HepG2 (cell line): Measurements from ENCODE around the gene AUP1. TPM values are rescaled to one million over a fixed set of nuclear protein-coding genes. Genes with fewer than 3 reads are reported as not detected.

ENCODE experiments used
- GATAD1 ChIP-seq: IDR thresholded peaks from 2 replicates; pipeline ENCODE4 v1.6.1; 2016; ENCODE audit warnings: missing genetic modification reagents, missing compliant biosample characterization
- HINFP ChIP-seq: sonication (generic); formaldehyde crosslinking; IDR thresholded peaks from 2 replicates; pipeline ENCODE4 v1.4.0; 2020; ENCODE audit warnings: low read depth, mild to moderate bottlenecking, missing genetic modification reagents
- KIAA2018 ChIP-seq: sonication (generic); formaldehyde crosslinking; IDR thresholded peaks from 2 replicates; pipeline ENCODE4 v1.5.0; 2020; ENCODE audit warnings: mild to moderate bottlenecking, missing genetic modification reagents, borderline replicate concordance
- RAD51 ChIP-seq: fragments of 450-650 bp; IDR thresholded peaks from 2 replicates; pipeline ENCODE4 v1.6.1; 2016; ENCODE audit warnings: borderline replicate concordance
- SMARCC2 ChIP-seq: fragments of 450-650 bp; IDR thresholded peaks from 2 replicates; pipeline ENCODE4 v1.6.1; 2017; ENCODE audit warnings: antibody characterized with exemption, mild to moderate bottlenecking
- U2AF2 ChIP-seq: fragments of 200-400 bp; formaldehyde crosslinking; IDR thresholded peaks from 2 replicates; pipeline ENCODE4 v1.6.1; 2017; ENCODE audit warnings: low read depth, mild to moderate bottlenecking, low read length
- ZBTB46 ChIP-seq: sonication (generic); formaldehyde crosslinking; IDR thresholded peaks from 2 replicates; pipeline ENCODE4 v1.4.0; 2020; ENCODE audit warnings: mild to moderate bottlenecking, missing genetic modification reagents, borderline replicate concordance
- ZFP36L2 ChIP-seq: sonication (generic); formaldehyde crosslinking; IDR thresholded peaks from 2 replicates; pipeline ENCODE4 v1.4.0; 2020; ENCODE audit warnings: missing genetic modification reagents
- ZNF337 ChIP-seq: sonication (generic); formaldehyde crosslinking; IDR thresholded peaks from 2 replicates; pipeline ENCODE4 v1.5.1; 2020; ENCODE audit warnings: missing genetic modification reagents, low read depth, mild to moderate bottlenecking, borderline replicate concordance
- polyA plus RNA-seq, 8 experiments: library from polyadenylated mRNA; depleted of rRNA in 3 of 8; stranded (reverse) in 7 of 8; unstranded in 1 of 8; fragments of >200 nt; fragmentation: Illumina TruSeq in 4 of 8; extraction: Trizol in 4 of 8; gene quantifications; 2 replicates each; pipeline versions ENCODE4 v1.2.1 to v1.2.3, GENCODE V29; 2011 to 2016; ENCODE audit warnings: low read depth in 4 of 8, missing spikeins in 1 of 8, mixed read lengths in 1 of 8; ENCODE audit not compliant: insufficient read depth in 1 of 8
- total RNA-seq, 5 experiments: library from RNA; depleted of rRNA; stranded (reverse); fragments of >200 nt; fragmentation: Illumina TruSeq; extraction: Trizol; gene quantifications; 2 replicates each; pipeline ENCODE4 v1.2.3, GENCODE V29; 2016; ENCODE audit warnings: low read depth in 1 of 5
- TF ChIP-seq, protein P1 (sequence below): sonication (generic); formaldehyde crosslinking; IDR thresholded peaks from 2 replicates; pipeline ENCODE4 v1.4.0; 2020; ENCODE audit warnings: missing genetic modification reagents
- TF ChIP-seq, protein P2 (sequence below): sonication (generic); formaldehyde crosslinking; IDR thresholded peaks from 2 replicates; pipeline ENCODE4 v1.5.0; 2020; ENCODE audit warnings: missing genetic modification reagents
- TF ChIP-seq, protein P3 (sequence below): sonication (generic); formaldehyde crosslinking; IDR thresholded peaks from 2 replicates; pipeline ENCODE4 v1.5.1; 2020; ENCODE audit warnings: missing genetic modification reagents, mild to moderate bottlenecking, borderline replicate concordance

The AUP1 gene
- total and polyA plus RNA-seq, 2 of the 13 experiments (the other 11 are each of a cell fraction or from before 2014, with no cell fraction given) = 174 to 267 TPM

- TF ChIP-seq SMARCC2 (no peak), KIAA2018 (CRISPR knock-in tag) (no peak), ZNF337 (CRISPR knock-in tag) (no peak), GATAD1 (peak; percentile 86), ZBTB46 (CRISPR knock-in tag) (no peak), RAD51 (no peak), ZFP36L2 (no peak), HINFP (CRISPR knock-in tag) (no peak), U2AF2 (no peak)
- TF ChIP-seq, protein P1, sequence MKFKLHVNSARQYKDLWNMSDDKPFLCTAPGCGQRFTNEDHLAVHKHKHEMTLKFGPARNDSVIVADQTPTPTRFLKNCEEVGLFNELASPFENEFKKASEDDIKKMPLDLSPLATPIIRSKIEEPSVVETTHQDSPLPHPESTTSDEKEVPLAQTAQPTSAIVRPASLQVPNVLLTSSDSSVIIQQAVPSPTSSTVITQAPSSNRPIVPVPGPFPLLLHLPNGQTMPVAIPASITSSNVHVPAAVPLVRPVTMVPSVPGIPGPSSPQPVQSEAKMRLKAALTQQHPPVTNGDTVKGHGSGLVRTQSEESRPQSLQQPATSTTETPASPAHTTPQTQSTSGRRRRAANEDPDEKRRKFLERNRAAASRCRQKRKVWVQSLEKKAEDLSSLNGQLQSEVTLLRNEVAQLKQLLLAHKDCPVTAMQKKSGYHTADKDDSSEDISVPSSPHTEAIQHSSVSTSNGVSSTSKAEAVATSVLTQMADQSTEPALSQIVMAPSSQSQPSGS (CRISPR knock-in tag) = peak; percentile 90
- TF ChIP-seq, protein P2, sequence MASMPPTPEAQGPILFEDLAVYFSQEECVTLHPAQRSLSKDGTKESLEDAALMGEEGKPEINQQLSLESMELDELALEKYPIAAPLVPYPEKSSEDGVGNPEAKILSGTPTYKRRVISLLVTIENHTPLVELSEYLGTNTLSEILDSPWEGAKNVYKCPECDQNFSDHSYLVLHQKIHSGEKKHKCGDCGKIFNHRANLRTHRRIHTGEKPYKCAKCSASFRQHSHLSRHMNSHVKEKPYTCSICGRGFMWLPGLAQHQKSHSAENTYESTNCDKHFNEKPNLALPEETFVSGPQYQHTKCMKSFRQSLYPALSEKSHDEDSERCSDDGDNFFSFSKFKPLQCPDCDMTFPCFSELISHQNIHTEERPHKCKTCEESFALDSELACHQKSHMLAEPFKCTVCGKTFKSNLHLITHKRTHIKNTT (CRISPR knock-in tag) = no peak
- TF ChIP-seq, protein P3, sequence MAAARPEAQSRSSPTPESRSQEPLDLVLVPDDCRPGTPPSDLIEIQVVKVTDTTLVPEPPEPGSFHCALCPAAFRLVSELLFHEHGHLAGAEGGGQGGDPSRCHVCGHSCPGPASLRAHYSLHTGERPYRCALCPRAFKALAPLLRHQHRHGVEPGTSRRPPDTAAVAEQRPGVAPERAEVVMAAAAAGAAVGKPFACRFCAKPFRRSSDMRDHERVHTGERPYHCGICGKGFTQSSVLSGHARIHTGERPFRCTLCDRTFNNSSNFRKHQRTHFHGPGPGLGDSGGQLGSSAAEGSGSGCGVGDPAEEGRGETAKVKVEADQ = peak; percentile 71; the same call in 1 of the 2 replicates
Observed at GRCh38 chr2:74525717-74526648, 3.5 kb downstream of the AUP1 start, which contains the start of gene DQX1 (continued).
